Lung (tissue), 12 donors: ENCODE results near the gene NGRN. TPM values are rescaled to one million over a fixed set of nuclear protein-coding genes. Genes with fewer than 3 reads are reported as not detected.
"Not testable (repeated sequence)": the region's sequence is repeated elsewhere in the genome, so short reads cannot be mapped to it uniquely, and the experiment has no call there.

Source experiments
- ATAC-seq: fragments of 200-7000 bp; cut with Tn5 transposase; one replicate; pipeline ENCODE4 v1.9.1; 2020; ENCODE audit warnings: moderate number of reproducible peaks; ENCODE audit not compliant: insufficient read depth, low FRiP score
- DNase-seq, 3 donors: peaks; one replicate each; pipeline ENCODE4 v3.0.0-alpha.2; 2013 to 2017
- H3K27ac ChIP-seq, 2 donors: one replicate each; pipeline ENCODE4 v1.5.1; 2013; ENCODE audit warnings: mild to moderate bottlenecking in 2 of 2, moderate library complexity in 2 of 2, control low read depth in 1 of 2, inconsistent platforms in 1 of 2, low read depth in 1 of 2, low read length in 1 of 2
- H3K27me3 ChIP-seq, 3 donors: one replicate each; pipeline ENCODE4 v1.5.1; 2013; ENCODE audit warnings: low read length in 2 of 3; ENCODE audit not compliant: control insufficient read depth in 3 of 3, insufficient read depth in 3 of 3
- H3K36me3 ChIP-seq, 4 donors: one replicate each; pipeline ENCODE4 v1.5.1; 2013; ENCODE audit warnings: low read length in 4 of 4, mild to moderate bottlenecking in 1 of 4, moderate library complexity in 1 of 4; ENCODE audit not compliant: control insufficient read depth in 4 of 4, insufficient read depth in 4 of 4
- H3K4me1 ChIP-seq, 5 donors: one replicate each; pipeline ENCODE4 v1.5.1; 2013; ENCODE audit warnings: low read length in 5 of 5, mild to moderate bottlenecking in 2 of 5, moderate library complexity in 1 of 5; ENCODE audit not compliant: control insufficient read depth in 5 of 5, insufficient read depth in 5 of 5
- H3K4me3 ChIP-seq: one replicate; pipeline ENCODE4 v1.5.1; 2013; ENCODE audit warnings: mild to moderate bottlenecking, control low read depth, moderate library complexity
- H3K9ac ChIP-seq, 2 donors: one replicate each; pipeline ENCODE4 v1.5.1; 2013; ENCODE audit warnings: low read length in 2 of 2, control low read depth in 1 of 2; ENCODE audit not compliant: insufficient read depth in 1 of 2
- H3K9me3 ChIP-seq, 4 donors: one replicate each; pipeline ENCODE4 v1.5.1; 2013; ENCODE audit warnings: low read length in 3 of 4, mild to moderate bottlenecking in 1 of 4, moderate library complexity in 1 of 4; ENCODE audit not compliant: control insufficient read depth in 4 of 4, insufficient read depth in 3 of 4
- WGBS, 2 donors: extraction: QIAGEN DNeasy Blood & Tissue Kit; methylation state at CpG; one replicate each; pipeline ENCODE4 v1.1.7; 2013; 5-methylcytosine and 5-hydroxymethylcytosine counted together
- polyA plus RNA-seq, 2 donors: library from polyadenylated mRNA; stranded (reverse); fragments of 200-250 nt; gene quantifications; one replicate each; pipeline ENCODE4 v1.2.1, GENCODE V29; 2013
- total RNA-seq, 2 donors: library from RNA; depleted of rRNA in 1 of 2; stranded (reverse); fragments of >200 nt in 1 of 2; gene quantifications; one replicate each; pipeline ENCODE4 v1.2.1, GENCODE V29; 2014 to 2021
- TF ChIP-seq, protein P1 (sequence below): IDR thresholded peaks from 2 replicates; pipeline ENCODE4 v1.5.1; 2012; ENCODE audit warnings: mild to moderate bottlenecking; ENCODE audit errors: control extremely low read depth, extremely low read depth
- donor health status: control.
- donor health status: control.
- donor health status: Bipolar disorder and iron deficiency.
- donor health status: healthy.
- donor health status: DM: yes; HTN: yes; CAD: no.

Gene NGRN
- total and polyA plus RNA-seq, 4 donors = 55.2 to 89.2 (median 71.2) TPM

DNA sequence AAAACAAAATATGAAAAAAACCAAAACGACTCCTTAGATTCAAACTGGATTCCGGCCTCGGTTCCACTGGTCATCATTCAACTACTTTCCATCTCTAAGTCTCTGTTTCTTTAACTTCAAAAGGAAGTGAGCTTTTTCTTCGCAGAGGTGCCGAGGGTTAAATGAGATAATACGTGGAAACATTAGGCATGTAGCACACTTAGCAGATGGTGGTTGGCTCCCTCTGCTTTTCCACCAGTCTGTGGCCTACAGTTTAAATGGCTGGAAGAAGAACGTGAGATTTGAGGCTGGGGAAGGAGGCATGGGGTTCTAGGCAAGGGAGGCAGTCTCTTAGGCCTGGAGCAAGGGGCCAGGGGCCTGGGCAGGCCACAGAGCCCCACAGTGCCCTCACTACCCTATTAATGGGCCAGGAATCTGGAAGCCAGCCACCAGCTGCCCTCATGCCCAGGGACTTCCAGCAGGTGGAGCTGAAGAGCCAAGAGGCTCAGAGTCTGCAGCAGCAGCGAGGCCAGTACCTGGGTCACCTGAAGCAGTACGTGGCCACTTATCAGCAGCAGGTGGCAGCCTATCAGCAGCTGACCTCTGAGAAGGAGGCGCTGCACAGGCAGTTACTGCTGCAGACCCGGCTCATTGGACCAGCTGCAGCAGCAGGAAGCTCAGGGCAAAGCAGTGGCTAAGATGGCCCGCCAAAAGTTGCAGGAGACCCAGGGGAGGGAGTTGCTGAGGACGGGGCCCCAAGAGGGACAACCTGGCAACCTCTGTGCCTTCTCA, 27.8 kb downstream of the NGRN start:
- peak; percentile 58 for ATAC-seq
- WGBS, 2 donors = 50% methylated on average over 13 of the region's 13 CpGs
- not testable (repeated sequence) for H3K9ac ChIP-seq, H3K27me3 ChIP-seq, H3K4me3 ChIP-seq, H3K36me3 ChIP-seq, H3K4me1 ChIP-seq, H3K9me3 ChIP-seq
- peak overlapping the region in 1 of 2 donors; percentile 64 for H3K27ac ChIP-seq
- TF ChIP-seq, protein P1, sequence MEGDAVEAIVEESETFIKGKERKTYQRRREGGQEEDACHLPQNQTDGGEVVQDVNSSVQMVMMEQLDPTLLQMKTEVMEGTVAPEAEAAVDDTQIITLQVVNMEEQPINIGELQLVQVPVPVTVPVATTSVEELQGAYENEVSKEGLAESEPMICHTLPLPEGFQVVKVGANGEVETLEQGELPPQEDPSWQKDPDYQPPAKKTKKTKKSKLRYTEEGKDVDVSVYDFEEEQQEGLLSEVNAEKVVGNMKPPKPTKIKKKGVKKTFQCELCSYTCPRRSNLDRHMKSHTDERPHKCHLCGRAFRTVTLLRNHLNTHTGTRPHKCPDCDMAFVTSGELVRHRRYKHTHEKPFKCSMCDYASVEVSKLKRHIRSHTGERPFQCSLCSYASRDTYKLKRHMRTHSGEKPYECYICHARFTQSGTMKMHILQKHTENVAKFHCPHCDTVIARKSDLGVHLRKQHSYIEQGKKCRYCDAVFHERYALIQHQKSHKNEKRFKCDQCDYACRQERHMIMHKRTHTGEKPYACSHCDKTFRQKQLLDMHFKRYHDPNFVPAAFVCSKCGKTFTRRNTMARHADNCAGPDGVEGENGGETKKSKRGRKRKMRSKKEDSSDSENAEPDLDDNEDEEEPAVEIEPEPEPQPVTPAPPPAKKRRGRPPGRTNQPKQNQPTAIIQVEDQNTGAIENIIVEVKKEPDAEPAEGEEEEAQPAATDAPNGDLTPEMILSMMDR = peak; percentile 64
- peak; percentile 61 to 83 (median 75) for DNase-seq

DNA sequence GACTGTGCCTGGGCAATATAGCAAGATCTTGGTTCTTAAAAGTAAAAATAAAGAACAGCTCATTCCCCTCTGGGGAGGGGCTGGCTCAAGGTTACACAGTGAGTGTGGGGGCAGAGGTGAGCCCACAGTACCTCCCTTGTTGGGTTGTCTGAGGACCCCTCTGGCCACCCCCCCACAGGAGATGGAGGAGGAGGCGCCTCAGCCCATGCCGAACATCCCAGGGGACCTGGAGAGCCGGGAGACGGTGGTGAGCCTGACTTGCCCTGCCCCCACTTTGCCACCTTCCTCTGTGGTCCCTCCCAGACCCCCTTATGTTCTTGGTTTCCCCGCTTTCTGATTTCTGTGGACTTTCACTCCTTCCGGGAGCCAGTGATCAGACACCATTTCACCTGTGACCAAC, 28.7 kb downstream of the NGRN start:
- no peak overlapping the region for H3K9ac ChIP-seq
- no peak for DNase-seq

DNA sequence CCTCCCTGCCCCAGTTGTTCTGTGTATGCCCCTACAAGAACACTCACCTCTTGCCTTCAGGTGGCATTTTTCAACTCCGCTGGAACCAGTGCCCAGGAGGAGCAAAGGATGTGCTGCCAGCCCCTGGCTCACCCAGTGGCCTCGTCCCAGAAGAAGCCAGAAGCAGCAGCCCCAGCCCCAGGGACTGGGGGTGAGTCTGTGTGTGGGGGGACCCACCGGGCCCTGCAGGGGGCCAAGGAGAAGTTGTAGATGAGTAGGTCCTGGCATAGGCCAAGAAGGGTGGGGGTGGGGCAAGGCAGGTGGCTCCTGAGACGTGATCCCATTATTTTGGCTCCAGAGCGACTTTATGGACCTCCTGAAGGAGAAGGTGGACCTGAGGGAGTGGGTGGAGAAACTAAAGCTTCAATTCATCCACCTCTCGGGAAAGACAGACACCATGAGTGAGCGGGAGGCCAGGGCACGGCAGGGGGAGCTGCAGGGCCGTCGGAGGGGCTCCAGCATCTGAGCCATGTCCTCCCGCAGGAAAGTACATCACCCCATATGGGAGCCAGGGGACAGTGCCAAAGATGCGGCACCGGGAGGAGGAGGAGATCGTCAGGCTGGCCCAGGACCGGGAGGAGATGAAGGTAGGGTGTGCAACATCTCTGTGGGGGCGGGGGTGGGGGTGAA, 29.3 kb downstream of the NGRN start:
- Histone ChIP-seq H3K36me3 (no peaks in the 10 kb centered on the region), H3K4me3 (no peak overlapping the region), H3K4me1 (peaks cover 0 to 8% (median 0%) of the 10 kb centered on the region in 5 donors), H3K27ac (no peak overlapping the region), H3K9me3 (peaks cover 0 to 2% (median 0%) of the 10 kb centered on the region in 4 donors), H3K9ac (no peak overlapping the region), H3K27me3 (no peaks in the 10 kb centered on the region)
- TF ChIP-seq, protein P1 = no peak
- ATAC-seq (no peak), DNase-seq (no peak)
- WGBS, 2 donors = 75 to 85% methylated on average over 16 of the region's 16 CpGs

More for the DNA sequence above, 28.7 kb downstream of the NGRN start:
- peaks cover 0 to 2% (median 0%) of the 10 kb centered on the region in 4 donors for H3K9me3 ChIP-seq
- H3K4me3 ChIP-seq = no peak overlapping the region
- H3K27me3 ChIP-seq = no peaks in the 10 kb centered on the region
- H3K36me3 ChIP-seq = no peaks in the 10 kb centered on the region
- TF ChIP-seq, protein P1 = no peak
- no peak overlapping the region for H3K27ac ChIP-seq
- no peak for ATAC-seq
- WGBS, 2 donors = 91 to 92% methylated on average over 6 of the region's 6 CpGs
- H3K4me1 ChIP-seq = peaks cover 0 to 8% (median 0%) of the 10 kb centered on the region in 5 donors
